Loucy (cell line): ENCODE measurements around the gene JAG2.

Experiments
- CTCF ChIP-seq: fragments of 200-600 bp; sonication (generic); conservative IDR thresholded peaks from 2 replicates; pipeline ENCODE4 v1.5.1; 2014; ENCODE audit warnings: mild to moderate bottlenecking, antibody characterized with exemption, low read length
- EZH2phosphoT487 ChIP-seq: fragments of 200-600 bp; IDR thresholded peaks from 2 replicates; pipeline ENCODE4 v1.6.1; 2018; ENCODE audit warnings: antibody characterized with exemption, mild to moderate bottlenecking, moderate library complexity, borderline replicate concordance

- peak; percentile 42 for TF ChIP-seq CTCF
- no peak for TF ChIP-seq EZH2phosphoT487
Observed at GRCh38 chr14:105178069-105178867, 9.7 kb upstream of the JAG2 start.
